Thymus (tissue), 11 donors: ENCODE results near the gene AMT. TPM values are rescaled to one million over a fixed set of nuclear protein-coding genes. Genes with fewer than 3 reads are reported as not detected.

Experiments
- DNase-seq, 9 donors: peaks; one replicate each; pipeline ENCODE4 v3.0.0-alpha.2; 2013; ENCODE audit warnings: low spot score in 9 of 9, low read depth in 6 of 9, missing footprints in 1 of 9
- H3K27ac ChIP-seq, 2 donors: one replicate each; pipeline ENCODE4 v1.5.1; 2013; ENCODE audit warnings: control low read depth in 1 of 2, low read depth in 1 of 2, low read length in 1 of 2, mild to moderate bottlenecking in 1 of 2, moderate library complexity in 1 of 2
- H3K27me3 ChIP-seq, 2 donors: one replicate each; pipeline ENCODE4 v1.5.1; 2013; ENCODE audit warnings: low read length in 1 of 2; ENCODE audit not compliant: control insufficient read depth in 2 of 2, insufficient read depth in 1 of 2
- H3K36me3 ChIP-seq, 2 donors: one replicate each; pipeline ENCODE4 v1.5.1; 2013; ENCODE audit warnings: low read length in 1 of 2, mild to moderate bottlenecking in 1 of 2, moderate library complexity in 1 of 2; ENCODE audit not compliant: control insufficient read depth in 2 of 2, insufficient read depth in 2 of 2
- H3K4me1 ChIP-seq, 2 donors: one replicate each; pipeline ENCODE4 v1.5.1; 2013; ENCODE audit warnings: low read length in 2 of 2; ENCODE audit not compliant: control insufficient read depth in 2 of 2, insufficient read depth in 2 of 2
- H3K4me3 ChIP-seq, 2 donors: one replicate each; pipeline ENCODE4 v1.5.1; 2013; ENCODE audit warnings: low read length in 2 of 2, control low read depth in 1 of 2, mild to moderate bottlenecking in 1 of 2
- H3K9me3 ChIP-seq, 2 donors: one replicate each; pipeline ENCODE4 v1.5.1; 2013; ENCODE audit warnings: low read length in 1 of 2, mild to moderate bottlenecking in 1 of 2; ENCODE audit not compliant: control insufficient read depth in 2 of 2, insufficient read depth in 1 of 2
- WGBS: extraction: QIAGEN DNeasy Blood & Tissue Kit; methylation state at CpG from one replicate; pipeline ENCODE4 v1.1.7; 2013; 5-methylcytosine and 5-hydroxymethylcytosine counted together
- polyA plus RNA-seq: library from polyadenylated mRNA; stranded (reverse); fragments of 200-250 nt; gene quantifications from one replicate; pipeline ENCODE4 v1.2.3, GENCODE V29; 2013
- total RNA-seq: library from RNA; stranded (reverse); fragments of 120-200 nt; gene quantifications from one replicate; pipeline ENCODE4 v1.2.4, GENCODE V29; 2013
- donor health status: healthy.

Gene AMT
- total and polyA plus RNA-seq, 2 donors = 4.1 to 40.0 TPM

DNA sequence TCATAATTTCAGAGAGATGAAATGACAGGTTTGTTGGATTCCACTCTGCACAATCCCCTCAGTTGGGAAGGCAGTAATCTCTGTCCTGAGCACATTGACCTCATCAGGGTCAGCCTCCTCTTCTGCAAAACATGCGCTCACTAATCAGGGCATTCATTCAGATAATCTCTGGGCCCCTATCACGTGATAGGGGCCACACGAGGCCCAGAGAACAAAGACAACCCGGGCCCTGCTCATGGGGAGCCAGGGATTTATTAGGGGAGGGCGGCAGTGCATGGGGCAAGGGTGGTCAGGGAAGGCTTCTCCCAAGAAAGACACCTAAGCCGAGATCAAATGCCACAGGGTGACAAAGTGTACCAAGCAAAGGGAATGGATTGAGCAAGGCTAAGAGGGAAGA is 8.9 kb downstream of the AMT start:
- H3K27ac ChIP-seq = no peak overlapping the region
- H3K4me1 ChIP-seq = peaks cover 39 to 53% of the 10 kb centered on the region in 2 donors
- 97% methylated on average over 6 of the region's 6 CpGs for WGBS

DNA sequence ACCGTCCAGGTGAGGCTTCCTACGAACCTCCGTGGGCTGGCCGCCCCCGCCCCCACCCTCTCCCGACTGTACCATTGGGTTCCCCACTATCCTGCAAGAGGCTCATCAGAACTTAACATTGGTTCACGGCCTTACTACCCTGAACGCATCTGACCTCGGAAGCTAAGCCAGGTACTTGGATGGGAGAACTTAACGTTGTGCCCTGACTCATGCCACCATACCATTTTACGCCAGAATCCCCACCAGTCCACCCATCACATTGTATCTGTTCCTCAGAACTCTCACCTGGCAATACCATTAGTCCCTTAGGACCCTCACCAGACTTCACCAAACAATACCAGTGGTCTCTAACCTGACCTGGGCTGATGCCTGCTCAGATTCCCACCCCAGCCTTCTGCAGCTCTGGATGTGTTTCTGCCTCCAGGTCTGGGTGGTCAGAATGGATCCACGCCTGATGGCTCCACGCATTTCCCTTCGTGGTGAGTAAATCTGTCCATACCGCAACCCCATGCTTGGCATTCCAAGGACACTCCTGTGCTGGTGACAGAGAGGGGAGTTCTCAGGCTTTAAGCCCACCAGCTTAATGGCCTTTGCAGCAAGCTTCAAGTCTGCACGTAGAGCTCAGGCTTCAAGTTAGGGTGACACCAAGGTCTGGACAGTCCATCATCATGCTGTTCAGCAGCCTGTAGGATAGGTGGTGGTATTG is 9.5 kb downstream of the AMT start:
- Histone ChIP-seq H3K27me3 (no peaks in the 10 kb centered on the region), H3K36me3 (peaks cover 5 to 19% of the 10 kb centered on the region in 2 donors), H3K9me3 (no peaks in the 10 kb centered on the region), H3K27ac (peak overlapping the region; percentile 94 to 95), H3K4me3 (peak overlapping the region; percentile 83 to 98), H3K4me1 (peaks cover 39 to 53% of the 10 kb centered on the region in 2 donors)
- WGBS = 41% methylated on average over 16 of the region's 16 CpGs
- peak in 1 of 9 donors; percentile 7 for DNase-seq

More for the DNA sequence above, 8.9 kb downstream of the AMT start:
- H3K27me3 ChIP-seq = no peaks in the 10 kb centered on the region
- H3K4me3 ChIP-seq = peak overlapping the region in 1 of 2 donors; percentile 83
- peaks cover 5 to 19% of the 10 kb centered on the region in 2 donors for H3K36me3 ChIP-seq
- no peak for DNase-seq
- H3K9me3 ChIP-seq = no peaks in the 10 kb centered on the region

DNA sequence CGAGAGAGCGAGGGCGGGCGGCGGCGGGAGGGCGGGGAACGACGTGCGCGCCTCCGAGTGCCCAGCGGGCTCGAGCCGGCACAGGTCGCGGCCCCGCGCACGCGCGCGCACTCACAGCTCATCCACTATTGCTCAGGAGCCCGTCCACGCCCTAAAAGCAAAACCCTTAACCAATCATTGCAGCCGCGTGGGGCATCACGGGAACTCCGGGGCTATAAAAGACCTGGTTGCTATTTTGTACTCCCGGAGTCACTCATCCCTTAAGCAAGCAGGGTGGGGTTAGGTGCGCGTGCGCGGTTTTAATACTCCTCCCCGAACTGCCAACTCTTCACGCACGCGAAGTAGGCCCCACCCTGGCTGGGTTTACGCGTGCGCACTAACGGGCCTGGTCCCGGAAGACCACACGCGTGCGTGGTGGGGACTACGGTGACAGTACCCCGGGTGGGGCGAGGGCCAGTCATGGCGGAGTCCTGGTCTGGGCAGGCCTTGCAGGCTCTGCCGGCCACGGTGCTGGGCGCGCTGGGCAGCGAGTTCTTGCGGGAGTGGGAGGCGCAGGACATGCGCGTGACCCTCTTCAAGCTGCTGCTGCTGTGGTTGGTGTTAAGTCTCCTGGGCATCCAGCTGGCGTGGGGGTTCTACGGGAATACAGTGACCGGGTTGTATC is 10.2 kb downstream of the AMT start, which contains the start of the genes RHOA and TCTA:
RHOA (minus strand) TSS at position 9 of the 664 bp plus-strand sequence. CDS start 36,387 bp downstream, outside the sequence.
TCTA (plus strand) TSS at position 456 of the 664 bp plus-strand sequence; CDS start at position 460, 4 bp downstream.
- H3K4me3 ChIP-seq = peak within 1 kb of the TSS; percentile 83 to 98
- peaks cover 39 to 47% of the 10 kb centered on the region in 2 donors for H3K4me1 ChIP-seq
- H3K27ac ChIP-seq = peak within 1 kb of the TSS; percentile 96 to 99
- H3K27me3 ChIP-seq = no peaks in the 10 kb centered on the region
- DNase-seq = peak; percentile 99 to 100 (median 100)
- under 1% methylated on average over 62 of the region's 62 CpGs for WGBS
- peaks cover 5 to 16% of the 10 kb centered on the region in 2 donors for H3K36me3 ChIP-seq
- no peaks in the 10 kb centered on the region for H3K9me3 ChIP-seq

DNA sequence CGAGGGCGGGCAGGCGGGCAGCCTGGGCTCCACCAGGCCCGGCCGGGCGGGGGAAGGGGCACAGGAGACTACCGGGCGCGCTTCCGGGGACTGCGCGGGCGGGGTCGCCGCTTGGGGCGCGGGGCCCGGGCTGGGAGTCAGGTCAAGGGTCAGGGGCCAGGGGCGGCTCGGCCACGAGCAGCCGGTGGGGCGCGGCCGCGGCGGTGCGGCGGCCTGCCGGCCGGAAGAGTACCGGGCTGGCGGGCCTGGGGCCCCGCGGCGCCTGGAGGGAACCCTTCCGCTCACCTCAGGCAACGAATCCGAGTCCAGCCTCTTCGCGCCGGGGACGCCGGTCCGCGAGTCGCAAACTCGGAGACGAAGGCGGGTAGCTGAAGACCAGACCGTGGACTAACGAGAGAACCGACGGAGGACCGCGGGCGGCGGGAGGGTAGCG is 10.7 kb downstream of the AMT start:
- Histone ChIP-seq H3K27me3 (no peaks in the 10 kb centered on the region), H3K36me3 (peaks cover 8 to 13% of the 10 kb centered on the region in 2 donors), H3K4me3 (peak overlapping the region; percentile 66 to 98), H3K4me1 (peaks cover 33 to 41% of the 10 kb centered on the region in 2 donors), H3K27ac (peak overlapping the region; percentile 96 to 99), H3K9me3 (no peaks in the 10 kb centered on the region)
- WGBS = under 1% methylated on average over 59 of the region's 59 CpGs
- DNase-seq = peak in 2 of 9 donors; percentile 42 to 57

DNA sequence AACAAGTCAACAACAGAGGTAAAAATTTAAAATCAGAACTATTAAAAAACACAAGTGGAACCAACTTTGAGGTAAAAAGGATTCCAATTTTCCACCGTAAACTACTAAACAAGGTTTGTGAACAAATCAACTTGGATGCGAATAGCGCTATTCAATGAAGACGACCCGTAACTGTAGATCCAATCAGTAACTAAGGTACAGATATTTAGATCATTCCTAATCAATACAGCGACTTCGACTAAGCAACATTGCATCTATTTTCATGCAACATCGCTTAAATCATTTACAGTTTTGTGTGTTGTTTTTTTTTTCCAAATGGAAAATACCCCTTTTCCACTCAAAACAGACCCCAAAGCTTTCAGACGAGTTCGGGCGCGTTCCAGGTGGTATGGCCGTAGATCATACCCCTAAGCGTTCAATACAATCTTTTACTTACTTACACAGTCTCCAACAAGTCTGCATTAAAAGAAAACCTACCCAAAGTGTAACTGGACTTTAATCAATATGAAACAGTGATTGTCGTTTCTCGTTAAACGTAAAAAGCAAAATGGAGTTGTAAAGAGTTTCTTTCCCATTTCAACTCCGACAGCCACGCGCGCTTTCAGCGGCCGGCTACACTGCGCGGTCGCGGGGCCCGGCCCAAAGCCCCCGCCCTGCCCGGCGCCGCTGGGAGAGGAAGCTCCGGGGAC is 11.3 kb downstream of the AMT start:
- Histone ChIP-seq H3K9me3 (no peaks in the 10 kb centered on the region), H3K4me1 (peaks cover 28 to 36% of the 10 kb centered on the region in 2 donors)

DNA sequence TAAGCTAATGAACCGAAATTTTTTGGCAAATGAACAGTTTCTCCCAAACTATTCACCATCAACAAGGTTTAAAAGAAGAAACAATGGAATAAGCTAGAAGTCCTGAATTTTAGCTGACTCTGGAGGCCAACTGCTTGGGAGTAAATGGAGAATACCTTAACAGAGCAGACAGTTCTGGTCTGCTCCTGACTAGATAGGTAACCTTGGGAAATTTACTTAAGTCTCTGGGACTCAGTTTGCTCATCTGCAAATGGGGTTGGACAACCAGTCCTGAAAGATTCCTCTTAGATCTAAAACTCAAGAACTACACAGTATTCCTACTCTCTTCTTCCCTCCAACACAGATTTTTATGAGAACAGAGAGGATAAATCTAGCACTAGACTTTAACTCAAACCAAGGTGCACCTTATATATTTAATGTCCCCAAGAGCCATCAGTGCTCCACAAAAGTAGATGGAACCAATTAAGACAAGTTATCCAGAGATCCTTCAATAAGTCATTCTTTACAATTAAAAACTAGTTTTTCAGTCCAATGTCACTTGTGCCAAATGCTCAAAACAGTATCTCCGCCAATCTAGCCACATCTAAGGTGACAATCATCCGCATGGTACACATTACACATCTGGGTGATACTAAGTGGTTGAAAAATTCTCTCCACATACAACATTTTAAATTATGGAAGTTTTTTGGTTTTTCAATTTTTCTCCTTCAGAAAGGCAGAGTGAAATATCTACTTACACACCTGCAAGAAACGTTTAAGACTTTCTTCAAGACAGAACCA is 12.0 kb downstream of the AMT start:
- H3K4me3 ChIP-seq = peak overlapping the region; percentile 66 to 98
- peak in 4 of 9 donors; percentile 31 to 59 (median 36) for DNase-seq
- no peaks in the 10 kb centered on the region for H3K9me3 ChIP-seq
- H3K27me3 ChIP-seq = no peaks in the 10 kb centered on the region
- WGBS = 18% methylated on average over 4 of the region's 4 CpGs
- peaks cover 12 to 16% of the 10 kb centered on the region in 2 donors for H3K36me3 ChIP-seq
- H3K4me1 ChIP-seq = peaks cover 23 to 28% of the 10 kb centered on the region in 2 donors
- peak overlapping the region in 1 of 2 donors; percentile 77 for H3K27ac ChIP-seq

More for the DNA sequence above, 11.3 kb downstream of the AMT start:
- Histone ChIP-seq H3K27me3 (no peaks in the 10 kb centered on the region), H3K27ac (peak overlapping the region; percentile 77 to 99), H3K4me3 (peak overlapping the region; percentile 66 to 98), H3K36me3 (peaks cover 9 to 17% of the 10 kb centered on the region in 2 donors)
- under 1% methylated on average over 33 of the region's 33 CpGs for WGBS
- DNase-seq = peak in 2 of 9 donors; percentile 24 to 53

DNA sequence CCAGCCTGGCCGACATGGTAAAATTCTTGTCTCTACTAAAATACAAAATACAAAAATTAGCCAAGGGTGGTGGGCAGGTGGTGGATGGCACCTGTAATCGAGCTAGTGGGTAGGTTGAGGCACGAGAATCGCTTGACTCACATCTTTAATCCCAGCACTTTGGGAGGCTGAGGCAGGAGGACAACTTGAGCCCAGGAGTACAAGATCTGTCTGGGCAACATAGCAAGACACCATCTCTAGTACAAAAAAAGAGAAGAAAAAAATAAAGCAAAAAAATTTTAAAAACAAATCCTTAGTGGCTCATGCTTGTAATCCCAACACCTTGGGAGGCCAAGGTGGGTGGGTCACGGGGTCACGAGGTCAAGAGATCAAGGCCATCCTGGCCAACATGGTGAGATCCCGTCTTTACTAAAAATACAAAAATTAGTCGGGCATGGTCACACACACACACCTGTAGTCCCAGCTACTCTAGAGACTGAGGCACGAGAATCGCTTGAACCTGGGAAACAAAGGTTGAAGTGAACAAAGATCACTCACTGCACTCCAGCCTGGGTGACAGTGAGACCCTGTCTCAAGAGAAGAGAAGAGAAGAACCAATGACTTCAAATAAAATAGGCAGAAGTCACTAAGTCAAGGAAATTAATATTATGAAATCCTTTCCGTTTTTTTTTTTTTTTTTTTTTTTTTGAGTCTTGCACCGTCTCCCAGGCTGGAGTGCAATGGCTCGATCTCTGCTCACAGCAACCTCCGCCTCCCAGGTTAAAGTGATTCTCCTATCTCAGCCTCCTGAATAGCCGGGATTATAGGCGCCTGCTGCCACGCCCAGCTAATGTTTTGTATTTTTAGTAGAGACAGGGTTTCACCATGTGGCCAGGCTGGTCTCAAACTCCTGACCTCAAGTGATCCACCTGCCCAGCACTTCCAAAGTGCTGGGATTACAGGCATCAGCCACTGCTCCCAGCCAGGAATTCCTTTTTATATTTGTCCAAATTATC is 15.4 kb downstream of the AMT start:
- no peak overlapping the region for H3K27ac ChIP-seq
- peaks cover 14 to 25% of the 10 kb centered on the region in 2 donors for H3K36me3 ChIP-seq
- no peak for DNase-seq
- peaks cover 12 to 15% of the 10 kb centered on the region in 2 donors for H3K4me1 ChIP-seq
- H3K4me3 ChIP-seq = no peak overlapping the region
- 88% methylated on average over 17 of the region's 17 CpGs for whole genome bisulfite sequencing
- no peaks in the 10 kb centered on the region for H3K9me3 ChIP-seq
- no peaks in the 10 kb centered on the region for H3K27me3 ChIP-seq
